ENCODE measurements around the gene APP.
"Not testable (repeated sequence)": the region's sequence is repeated elsewhere in the genome, so short reads cannot be mapped to it uniquely, and the experiment has no call there.

The APP gene

DNA sequence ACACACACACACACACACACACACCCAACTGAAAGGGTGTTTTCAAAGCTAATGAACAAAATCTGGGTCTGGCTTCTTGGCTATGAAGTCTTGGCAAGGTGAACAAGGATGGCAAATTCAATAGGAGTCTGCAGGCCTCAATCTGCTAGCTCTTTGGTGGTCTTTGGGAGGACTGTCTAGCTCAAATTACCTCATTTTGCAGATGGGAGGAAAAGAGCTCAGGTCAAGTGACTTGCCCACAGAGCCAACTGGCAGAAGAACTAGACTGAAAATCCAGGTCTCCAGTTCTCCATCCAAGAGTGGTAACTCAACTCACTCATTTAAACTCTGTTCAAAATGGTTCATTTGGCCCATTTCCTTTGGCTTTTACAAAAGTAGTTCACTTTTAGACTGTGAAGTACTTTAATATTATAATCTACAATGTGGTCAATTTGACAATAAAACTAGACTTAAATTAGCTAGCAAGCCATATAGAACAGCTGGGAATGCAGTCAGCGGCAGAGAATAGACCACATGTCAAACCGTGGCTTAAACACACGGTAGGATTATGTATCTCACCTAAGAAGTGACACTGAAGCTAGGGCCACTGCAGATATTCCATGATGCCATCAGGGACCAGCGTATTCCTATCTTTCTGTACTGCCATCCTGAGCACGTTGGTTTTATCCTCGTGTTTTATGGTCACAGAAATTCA is 112.9 kb downstream of the APP start:
- no peak for DNase-seq

DNA sequence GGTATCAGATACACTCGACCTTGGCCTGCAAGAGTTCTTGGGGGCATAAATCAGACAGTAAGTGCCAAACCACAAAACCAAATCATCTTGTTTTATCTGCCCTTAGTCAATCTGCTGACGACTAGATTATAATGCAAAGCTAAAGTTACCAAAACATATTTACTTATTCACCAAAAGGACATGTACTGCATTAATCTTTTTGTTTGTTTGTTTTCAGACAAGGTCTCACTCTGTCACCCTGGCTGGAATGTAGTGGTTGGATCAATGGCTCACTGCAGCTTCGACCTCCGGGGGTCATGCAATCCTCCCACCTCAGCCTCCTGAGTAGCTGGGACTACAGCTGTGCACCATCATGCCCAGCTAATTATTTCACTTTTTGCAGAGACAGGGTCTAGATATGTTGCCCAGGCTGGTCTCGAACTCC is 114.7 kb downstream of the APP start:
- no peak for DNase-seq

DNA sequence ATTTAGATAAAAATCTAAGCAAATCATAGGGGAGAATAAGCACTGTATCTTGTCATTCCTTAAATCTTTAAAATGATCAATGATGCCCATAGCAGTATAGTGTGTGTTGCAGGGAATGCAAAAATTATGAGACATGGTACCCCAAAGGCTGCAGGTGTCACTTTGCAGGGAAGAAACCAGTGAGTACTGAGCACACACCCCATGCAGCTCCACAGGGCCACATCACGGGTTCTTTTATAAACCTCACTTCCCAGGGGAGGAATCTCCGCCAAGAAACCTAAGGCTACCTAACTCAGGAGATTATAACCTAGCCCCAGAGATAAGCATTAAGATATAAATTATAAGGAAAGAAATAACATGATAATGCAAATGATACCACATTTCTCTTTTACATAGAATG is 115.6 kb downstream of the APP start:
- no peak for DNase-seq

DNA sequence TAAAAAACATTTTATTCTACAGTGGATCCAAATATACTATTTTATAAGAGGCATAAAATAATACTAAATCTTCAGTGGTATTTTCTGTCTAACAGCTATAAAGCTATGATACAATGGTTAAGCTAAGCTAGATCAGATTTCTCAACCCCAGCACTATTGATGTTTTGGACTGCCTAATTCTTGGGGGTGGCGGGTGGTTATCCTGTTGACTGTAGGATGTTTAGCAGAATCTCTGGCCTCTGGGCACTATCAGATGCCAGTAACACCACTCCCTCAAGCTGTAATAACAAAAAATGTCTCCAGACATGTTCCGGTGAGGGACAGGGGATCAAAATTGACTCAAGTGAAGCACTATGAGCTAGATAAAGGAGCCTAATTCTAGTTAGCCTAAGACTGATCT is 118.5 kb downstream of the APP start:
- no peak for DNase-seq

DNA sequence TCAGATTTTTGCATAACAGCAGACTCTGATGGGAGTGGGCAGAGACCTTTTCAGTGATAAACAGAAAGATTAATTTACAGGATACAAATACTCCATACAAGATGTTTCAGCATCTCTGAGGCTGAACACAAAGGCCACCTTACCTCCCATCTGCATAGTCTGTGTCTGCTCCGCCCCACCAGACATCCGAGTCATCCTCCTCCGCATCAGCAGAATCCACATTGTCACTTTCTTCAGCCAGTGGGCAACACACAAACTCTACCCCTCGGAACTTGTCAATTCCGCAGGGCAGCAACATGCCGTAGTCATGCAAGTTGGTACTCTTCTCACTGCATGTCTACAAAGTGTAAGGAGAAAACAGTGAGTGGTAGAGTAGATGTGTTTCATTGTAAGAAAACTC is 119.7 kb downstream of the APP start:
- DNase-seq, result no peak

DNA sequence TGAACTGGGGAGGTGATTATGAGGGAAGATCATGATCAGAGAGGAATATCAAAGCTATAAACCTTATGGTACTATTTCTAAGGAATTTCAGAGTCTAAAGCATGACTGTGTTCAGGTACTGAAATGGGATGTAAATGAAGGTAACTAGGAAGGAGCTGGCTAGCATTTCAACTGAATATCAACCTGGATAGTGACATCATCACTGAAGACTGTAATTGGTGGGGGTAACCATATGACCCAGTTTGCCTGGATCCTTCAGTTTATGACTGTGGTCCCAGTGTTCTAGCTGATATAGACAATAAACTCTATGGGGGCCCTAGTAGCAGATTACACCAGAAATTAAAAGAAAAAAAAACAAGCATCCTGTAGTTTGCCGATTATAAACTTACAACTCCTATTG is 120.8 kb downstream of the APP start:
- DNase-seq, result no peak

DNA sequence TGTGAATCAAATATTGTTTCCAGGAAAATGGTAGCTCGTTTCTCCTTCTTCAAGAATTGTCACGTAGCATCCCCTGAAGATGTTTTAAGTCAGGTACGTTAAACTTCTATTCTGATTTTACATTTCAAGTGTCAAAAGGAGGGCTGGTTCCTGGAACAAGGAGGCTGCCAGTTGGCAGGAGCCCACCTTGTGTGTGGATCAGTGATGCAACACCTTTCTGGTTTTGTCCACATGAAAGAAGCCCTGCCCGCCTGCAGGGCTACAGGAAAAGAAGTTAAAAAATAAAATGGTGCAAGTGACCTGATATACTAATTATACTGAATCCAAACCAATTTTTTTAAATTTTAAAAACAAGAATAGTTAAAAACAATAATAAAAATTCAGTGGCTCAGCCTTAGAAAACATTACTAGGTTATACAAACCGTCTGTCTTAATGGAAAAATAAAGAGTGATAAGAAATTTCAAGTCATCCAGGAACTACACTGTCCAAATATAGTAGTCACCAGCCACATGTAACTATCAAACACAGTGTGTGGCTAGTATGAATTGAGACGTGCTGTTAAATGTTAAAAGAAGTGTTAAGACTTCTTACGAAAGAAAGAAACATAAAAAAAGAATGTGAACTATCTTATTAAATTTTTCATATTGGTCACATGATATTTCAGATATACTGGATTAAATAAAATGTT is 123.1 kb downstream of the APP start:
- no peak for DNase-seq

DNA sequence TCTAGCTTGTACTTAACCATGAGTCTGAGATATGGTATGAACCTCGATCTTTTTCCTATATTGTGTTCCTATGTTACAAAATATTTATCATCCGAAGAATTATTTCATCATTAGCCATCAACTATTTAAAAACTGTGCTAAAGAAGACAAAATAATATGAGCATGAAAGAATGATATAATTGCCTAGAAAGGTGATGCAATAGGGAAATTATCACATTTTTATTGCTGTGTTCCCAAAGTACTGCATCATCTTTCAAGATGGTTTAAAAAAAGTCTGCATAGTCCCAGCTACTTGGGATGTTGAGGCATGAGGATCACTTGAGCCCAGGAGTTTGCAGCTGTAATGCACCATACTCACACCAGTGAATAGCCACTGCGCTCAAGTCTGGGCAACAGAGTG is 126.7 kb downstream of the APP start:
- no peak for DNase-seq

DNA sequence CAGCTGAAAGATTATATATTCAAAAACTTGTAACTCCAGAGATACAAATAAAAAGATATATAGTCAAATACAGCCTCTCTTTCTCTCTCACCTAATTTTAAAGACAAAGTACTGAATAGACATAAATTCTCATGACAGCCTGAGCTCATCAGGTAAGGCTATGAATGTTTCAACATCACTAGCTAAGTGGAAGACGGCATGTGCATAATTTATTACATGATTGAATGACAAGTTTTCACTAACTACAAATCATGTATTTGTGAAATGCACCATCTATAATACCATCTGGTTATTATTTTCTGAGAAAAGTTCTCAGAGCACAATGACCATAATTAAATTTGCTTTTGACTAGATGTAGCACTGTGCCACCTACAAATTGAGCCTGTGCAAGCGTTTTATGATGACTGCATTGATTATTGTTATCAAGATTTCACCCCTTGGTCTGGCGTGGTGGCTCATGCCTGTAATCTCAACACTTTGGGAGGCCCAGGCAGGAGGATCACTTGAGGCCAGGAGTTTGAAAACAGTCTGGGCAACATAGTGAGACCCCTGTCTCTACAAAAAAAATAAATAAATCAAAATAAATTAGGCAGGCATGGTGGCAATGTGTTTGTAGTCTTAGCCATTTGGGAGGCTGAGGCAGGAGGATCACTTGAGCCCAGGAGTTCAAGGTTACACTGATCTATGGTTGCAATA is 128.2 kb downstream of the APP start:
- DNase-seq, result no peak

DNA sequence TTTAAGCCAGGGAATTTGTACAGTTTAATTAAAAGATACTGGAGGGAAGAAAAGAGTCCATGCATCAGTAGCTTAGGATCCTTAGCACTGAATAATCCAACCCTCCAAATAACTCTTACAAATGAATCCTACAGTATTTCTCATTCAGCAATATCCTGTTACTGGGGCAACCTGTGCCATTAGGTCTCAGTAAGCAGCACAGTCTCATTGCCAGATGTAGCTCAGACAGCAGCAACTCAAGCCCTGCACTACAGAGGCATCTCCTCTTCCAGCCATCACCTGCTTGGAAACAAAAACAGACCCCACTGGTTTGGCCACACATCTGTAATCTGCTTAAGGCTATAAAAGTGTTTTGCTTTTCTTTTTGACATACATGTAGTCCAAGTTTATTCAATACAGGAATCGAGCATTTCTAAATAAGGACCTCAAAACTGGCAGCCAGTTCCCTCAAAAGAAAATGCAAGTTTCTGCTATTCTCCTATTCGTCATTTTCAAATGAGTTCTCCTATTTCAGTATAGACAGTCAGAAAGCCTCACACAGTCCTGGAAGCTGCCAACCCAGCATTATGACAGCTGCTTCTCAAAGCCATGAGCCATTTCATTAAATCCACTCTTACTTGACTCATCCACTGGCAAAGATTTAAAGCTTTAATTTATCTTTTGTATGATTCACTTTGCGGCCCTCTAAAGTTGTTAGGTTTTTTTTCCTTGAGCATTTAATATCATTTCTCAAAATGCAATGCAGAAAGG is 129.0 kb downstream of the APP start:
- DNase-seq, result no peak

DNA sequence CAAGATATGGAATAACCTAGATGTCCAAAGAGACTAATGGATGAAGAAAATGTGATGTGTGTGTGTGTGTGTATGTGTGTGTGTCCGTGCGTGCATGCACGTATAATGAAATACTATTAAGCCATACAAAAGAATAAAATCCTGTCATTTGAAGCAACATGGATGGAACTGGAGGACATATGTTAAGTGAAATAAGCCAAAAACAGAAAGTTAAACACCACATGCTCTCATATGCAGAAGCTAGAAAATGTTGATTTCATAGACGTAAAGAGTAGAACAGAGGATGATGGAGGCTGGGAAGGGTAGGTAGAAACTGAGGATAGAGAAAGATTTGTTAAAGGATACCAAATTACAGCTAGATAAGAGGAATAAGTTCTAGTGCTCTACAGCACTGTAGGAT is 133.7 kb downstream of the APP start:
- DNase-seq, result no peak

DNA sequence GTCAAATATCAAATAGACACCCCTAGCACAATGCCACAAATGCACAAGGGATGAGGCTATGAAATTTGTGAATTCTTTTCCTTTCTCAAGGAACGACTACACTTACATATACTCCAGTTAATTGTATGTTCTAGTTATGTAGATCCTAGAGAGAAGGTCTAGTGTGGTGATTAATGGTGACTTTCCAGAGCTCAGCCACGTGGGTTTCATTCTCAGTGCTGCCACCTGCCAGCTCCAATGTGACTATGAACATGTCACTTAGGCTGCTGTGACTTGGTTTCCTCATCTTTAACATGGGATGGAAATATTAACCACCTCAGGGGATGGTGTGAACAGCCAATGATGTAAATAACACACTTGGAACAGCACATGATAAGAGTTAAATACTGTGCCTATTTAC is 138.3 kb downstream of the APP start:
- DNase-seq, result no peak

DNA sequence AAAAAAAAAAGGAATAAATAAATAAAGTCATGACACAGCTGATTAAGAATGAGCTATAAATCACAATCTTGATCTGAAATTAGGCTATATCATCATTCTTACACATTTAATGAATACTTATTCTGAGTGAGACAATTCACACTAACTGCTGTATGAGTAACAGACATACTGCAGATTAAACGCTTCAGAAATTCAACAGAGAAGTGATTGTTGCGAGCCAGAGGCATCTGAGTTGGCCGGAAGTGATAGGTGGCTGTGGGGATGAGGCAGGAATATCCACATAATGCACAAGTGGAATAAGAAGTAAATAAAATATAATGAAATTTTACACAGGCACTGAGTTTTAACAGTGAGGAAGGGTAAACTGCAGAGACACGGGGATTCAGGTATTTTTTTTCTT is 142.4 kb downstream of the APP start:
- DNase-seq, result no peak

DNA sequence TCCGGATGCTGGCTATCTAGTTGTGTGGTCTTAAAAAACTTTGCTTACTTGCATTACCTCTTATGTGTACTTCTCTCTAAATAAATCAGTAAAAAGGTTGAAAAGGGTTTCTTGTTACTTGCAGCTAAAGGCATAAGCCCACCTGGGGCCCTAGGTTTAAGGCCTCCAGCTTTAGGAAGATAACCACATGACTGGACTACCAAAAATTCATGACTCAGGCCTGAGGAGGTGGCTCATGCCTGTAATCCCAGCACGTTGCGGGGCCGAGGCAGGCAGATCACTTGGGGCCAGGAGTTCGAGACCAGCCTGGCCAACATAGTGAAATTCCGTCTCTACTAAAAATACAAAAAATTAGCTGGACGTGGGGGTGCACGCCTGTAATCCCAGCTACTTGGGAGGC is 142.9 kb downstream of the APP start:
- DNase-seq, result no peak

DNA sequence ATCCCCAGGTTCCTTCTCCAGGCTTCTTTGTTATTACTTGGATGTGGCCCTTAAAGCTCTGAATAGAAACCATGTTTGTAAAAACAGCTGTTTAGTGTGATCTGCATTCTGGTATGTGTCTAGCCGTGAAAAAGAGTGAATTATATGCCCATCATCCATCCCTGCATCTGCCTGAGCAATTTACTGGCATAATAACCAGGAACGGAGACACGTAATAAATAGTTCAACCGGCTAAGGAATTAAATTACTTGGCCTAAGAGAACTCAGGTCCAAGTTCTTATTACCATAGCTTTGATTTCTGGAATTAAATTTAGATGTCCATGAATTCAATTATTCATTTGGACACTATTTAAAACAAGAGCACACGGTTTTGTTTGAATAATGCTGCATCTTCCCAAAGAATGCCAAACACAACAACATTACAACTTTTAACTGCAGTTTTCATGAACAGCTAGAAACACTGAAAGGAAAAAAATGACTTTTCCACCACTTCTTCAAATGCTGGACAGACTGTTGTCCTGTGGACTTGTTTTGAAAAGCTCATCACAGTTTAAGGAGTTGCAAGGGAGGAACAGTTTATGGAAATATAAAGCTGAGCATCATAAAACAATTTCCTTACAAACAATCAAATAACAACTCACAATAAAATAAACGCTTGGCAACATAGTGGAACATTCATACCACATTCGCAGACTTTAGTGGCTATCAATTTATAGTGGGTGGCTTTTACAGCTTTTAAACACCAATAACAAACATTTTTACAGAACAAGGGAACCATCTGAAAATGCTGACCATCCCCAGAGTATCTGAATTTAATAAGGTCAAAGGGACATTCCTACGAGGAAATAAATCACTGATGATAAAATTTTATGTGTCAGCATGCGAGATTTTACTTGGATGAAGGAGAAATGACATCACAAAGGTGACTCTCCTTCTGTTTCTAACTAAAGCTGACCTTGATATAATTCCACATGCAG is 144.7 kb downstream of the APP start:
- no peak for DNase-seq

DNA sequence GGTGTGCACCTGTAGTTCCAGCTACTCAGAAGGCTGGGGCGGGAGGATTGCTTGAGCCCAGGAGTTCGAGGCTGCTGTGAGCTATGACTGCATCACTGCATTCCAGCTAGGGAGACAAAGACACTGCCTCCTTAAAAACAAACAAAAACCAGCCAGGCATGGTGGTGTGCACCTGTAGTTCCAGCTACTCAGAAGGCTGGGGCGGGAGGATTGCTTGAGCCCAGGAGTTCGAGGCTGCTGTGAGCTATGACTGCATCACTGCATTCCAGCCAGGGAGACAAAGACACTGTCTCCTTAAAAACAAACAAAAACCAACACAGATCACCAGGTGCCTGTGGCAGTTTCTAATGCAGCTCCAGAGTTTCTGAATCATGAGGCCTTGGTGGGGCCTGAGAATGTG is 147.2 kb downstream of the APP start:
- DNase-seq, result peak in 1 of 2 experiments; percentile 3

DNA sequence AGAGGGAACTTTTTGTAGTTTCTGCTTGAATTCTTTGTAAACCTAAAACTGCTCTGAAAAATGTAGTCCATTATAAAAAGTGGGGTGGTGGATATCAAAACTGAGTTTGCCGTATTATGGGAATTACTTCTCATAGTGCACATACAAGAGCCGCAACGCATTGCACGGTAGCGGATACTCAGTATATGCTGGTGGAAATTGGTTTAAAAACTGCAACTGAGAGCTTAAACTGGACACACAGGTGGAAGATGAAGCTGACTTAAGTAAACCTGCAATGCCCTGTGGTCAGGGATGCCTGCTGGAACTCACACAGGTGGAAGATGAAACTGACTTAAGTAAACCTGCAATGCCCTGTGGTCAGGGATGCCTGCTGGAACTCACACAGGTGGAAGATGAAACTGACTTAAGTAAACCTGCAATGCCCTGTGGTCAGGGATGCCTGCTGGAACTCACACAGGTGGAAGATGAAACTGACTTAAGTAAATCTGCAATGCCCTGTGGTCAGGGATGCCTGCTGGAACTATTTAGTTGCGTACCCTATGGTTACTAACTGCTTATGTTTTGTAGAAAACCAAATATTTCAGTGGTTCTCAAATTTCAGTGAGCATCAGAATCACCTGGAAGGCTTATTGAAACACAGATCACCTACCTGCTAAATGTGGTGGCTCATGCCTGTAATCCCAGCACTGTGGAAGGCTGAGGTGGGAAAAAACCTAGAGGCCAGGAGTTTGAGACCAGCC is 147.8 kb downstream of the APP start:
- not testable (repeated sequence) for DNase-seq

DNA sequence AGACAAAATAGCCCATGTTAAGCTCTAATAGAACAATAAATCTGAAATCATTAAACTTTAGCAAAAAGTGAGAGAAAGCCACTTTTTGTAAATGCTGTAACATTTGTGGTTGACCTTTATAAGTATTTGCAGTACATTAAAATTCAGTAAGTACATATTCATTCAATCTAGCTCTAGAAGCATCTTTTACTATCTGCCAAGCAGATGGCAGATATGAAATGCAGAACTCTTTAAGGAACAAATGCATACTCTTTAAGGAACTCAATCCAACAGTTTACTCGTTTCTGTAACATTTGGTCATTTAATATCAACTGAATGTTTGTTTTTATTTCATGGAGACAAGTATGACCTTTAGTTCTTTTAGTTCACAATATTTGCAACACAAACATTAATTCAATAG is 150.1 kb downstream of the APP start:
- DNase-seq, result no peak

DNA sequence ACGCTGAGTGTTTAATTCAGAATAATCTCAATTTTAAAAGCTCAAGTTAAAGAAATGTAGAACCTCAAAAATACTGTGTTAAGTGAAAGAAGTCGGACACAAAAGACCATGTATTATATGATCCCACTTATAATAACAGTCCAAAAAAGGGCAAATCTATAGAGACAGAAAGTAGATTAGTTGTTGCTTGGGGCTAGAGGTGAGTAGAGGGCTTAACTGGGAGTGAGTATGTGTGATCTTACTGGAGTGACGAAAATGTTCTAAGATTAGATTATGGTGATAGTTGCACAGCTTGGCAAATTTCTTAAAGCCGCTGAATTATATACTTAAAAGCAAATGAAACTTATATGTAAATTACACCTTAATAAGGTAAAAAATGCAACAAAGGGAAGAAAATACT is 150.5 kb downstream of the APP start:
- DNase-seq, result no peak

DNA sequence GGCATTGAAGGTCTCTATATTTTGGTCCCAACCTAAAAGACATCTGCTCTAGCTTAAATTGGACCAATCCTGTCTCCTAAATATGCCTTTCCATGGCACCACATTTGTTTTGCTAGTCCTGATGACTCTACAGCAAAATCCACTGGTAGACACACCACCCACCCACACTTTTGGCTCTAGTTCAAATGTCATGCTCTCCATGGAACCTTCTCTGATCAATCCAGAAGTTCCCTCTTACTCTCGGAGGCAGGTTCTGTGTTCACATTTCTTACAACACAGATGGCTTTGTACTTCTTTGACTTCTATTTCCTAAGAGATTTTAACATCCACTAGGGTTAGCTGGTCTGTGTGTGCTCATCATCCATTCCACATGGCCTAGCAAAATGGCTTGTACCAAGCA is 151.3 kb downstream of the APP start:
- no peak for DNase-seq

DNA sequence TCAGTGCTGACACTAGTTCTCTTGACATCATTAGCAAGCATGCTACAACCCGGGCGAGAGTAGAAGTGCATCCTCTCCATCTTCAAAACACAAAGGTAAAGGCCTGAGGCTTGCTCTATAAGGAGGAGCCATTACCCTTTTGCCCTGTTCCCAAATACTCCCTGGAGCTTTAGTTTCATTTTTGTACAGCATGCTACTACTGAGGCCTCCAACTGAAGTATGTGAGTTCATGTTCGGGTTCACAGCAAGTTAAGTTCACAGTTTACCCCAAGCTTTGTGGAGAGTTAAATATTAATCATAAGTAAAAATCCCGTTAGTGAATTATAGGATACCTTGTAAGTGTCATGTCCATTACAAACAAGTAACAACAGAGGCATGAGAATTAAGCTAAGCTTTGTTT is 156.6 kb downstream of the APP start:
- no peak for DNase-seq

DNA sequence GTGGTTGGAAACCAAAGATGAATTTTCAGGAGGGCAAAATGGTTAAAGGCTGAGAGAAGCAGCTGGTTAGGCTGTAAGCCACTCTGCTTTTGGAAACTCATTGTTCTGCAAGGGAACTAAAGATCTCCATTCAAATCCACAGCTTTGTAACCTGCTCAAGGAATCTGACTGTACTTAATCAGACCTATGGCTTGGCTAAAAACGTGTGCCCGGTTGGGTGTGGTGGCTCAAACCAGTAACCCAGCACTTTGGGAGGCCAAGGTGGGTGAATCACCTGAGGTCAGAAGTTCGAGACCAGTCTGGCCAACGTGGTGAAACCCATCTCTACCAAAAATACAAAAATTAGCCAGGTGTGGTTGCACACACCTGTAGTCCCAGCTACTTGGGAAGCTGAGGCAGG is 158.1 kb downstream of the APP start:
- DNase-seq, result not testable (repeated sequence)
